ENCODE measurements around the gene CATSPER4.

Gene CATSPER4

DNA sequence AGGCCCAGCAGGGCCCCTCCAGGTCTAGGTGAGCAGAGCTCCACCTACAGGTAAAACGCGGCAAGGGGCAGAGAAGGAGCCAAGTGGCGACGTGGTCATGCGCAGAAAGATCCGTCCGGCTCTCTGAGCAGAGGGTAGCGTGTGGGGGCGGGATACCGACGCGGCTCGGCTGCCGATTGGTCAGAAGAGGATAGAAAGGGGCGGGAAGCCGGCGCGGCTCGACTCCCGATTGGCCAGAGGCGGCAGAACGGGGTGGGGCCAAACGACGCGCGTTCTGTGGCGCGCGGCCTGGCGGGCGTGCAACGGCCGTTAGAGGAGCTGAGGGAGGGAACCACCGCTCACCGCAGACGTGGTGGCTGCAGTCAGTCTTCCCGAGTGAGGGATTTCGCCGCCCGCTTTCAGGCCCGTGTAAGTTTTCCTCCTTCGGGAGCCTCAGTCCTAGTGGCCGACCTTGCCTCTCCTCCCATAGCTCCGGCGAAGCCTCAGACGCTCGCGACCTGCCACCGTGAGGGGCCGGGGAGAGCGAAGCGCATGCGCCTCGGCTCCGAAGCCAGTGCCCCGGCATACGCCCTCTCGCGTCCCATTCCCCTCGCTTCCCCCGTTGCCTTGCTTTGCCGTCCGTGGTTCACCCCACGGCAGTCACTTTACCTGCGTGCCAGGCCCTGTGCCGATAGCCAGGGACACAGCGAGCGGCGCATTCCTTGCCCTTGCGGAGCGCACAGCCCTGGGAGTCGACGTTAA, 43.7 kb downstream of the CATSPER4 start, which contains the start of gene CEP85:
CEP85 (plus strand) TSS at position 298 of the 741 bp plus-strand sequence. CDS start 5,584 bp downstream, outside the sequence.
- H3K4me3 ChIP-seq (ENCODE audit: low read length) = peak within 1 kb of the TSS; percentile 99
- no peaks in the 10 kb centered on the region for H3K27me3 ChIP-seq (ENCODE audit: insufficient read depth, low read length, poor library complexity)
- no peak within 1 kb of the TSS for H2BK120ac ChIP-seq (ENCODE audit: low read depth, low read length)
- peaks cover 10% of the 10 kb centered on the region for H3K79me1 ChIP-seq (ENCODE audit: low read length)
- peak within 1 kb of the TSS; percentile 99 for H3K23ac ChIP-seq (ENCODE audit: low read length)
- H2AK5ac ChIP-seq (ENCODE audit: low read length) = peak within 1 kb of the TSS; percentile 13
- peaks cover 30% of the 10 kb centered on the region for H3K79me2 ChIP-seq (ENCODE audit: control insufficient read depth, insufficient read depth, low read length)
- peak within 1 kb of the TSS; percentile 74 for H3K27ac ChIP-seq (ENCODE audit: low read depth, low read length)
- no peak within 1 kb of the TSS for H3K4ac ChIP-seq (ENCODE audit: low read depth, low read length)
- peak within 1 kb of the TSS; percentile 99 for H3K9ac ChIP-seq (ENCODE audit: low read length)
- peak; percentile 99 for DNase-seq
- peaks cover 3% of the 10 kb centered on the region for H3K4me1 ChIP-seq (ENCODE audit: control insufficient read depth, low read depth, low read length)
- peak within 1 kb of the TSS; percentile 63 for H3K18ac ChIP-seq (ENCODE audit: low read length)
- H2BK5ac ChIP-seq (ENCODE audit: low read length) = peak within 1 kb of the TSS; percentile 67
- no CpG with 5 or more reads among the region's 73 CpGs for WGBS (ENCODE audit: extremely low coverage, insufficient coverage, low lambda C conversion rate)
- H3K36me3 ChIP-seq (ENCODE audit: control insufficient read depth, insufficient read depth, low read length) = no peaks in the 10 kb centered on the region
- H4K8ac ChIP-seq (ENCODE audit: low read depth, low read length) = no peak within 1 kb of the TSS
- peak within 1 kb of the TSS; percentile 80 for H3K4me2 ChIP-seq (ENCODE audit: low read length)
- no peak within 1 kb of the TSS for H2BK15ac ChIP-seq (replicated peaks; ENCODE audit: low read depth)
- peak within 1 kb of the TSS; percentile 100 for H3K56ac ChIP-seq (ENCODE audit: low read length)
- H4K5ac ChIP-seq (ENCODE audit: low read length) = no peak within 1 kb of the TSS

DNA sequence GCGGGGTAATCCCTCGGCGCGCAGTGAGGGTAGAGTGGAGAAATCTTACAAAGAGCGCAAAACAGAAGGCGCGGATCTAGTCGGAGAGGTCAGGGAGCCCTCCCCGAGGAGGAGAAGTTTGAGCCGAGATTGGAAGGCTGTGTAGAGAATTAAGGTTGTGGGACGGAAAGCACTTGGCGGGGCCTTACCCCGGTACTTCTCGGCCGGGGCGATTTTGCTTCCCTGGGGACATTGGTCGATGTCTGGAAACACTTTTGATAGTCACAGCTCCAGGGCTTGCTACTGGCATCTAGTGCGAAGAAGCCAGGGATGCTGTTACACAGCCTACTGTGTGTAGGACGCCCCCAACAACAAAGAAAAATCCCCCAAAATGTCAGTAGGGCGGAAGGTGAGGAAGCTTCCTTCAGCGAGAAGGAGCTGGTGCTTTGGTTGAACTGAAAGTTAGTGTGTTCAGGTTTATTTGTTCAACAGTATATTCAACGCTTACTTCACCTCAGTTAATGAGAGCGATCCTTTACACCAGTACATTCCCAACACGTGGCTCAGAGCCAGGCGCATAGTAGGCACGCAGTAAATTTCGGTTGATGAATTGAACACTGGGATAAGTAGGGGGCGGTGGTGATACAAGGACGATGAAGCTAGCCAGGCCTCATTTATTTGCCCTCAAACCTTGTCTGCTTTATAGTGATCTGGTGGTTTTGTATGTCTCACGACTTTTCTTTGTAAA, 44.4 kb downstream of the CATSPER4 start:
- no peak overlapping the region for H2BK5ac ChIP-seq (ENCODE audit: low read length)
- no peak overlapping the region for H2BK15ac ChIP-seq (replicated peaks; ENCODE audit: low read depth)
- peak overlapping the region; percentile 99 for H3K23ac ChIP-seq (ENCODE audit: low read length)
- peak overlapping the region; percentile 100 for H3K56ac ChIP-seq (ENCODE audit: low read length)
- no peak overlapping the region for H2BK120ac ChIP-seq (ENCODE audit: low read depth, low read length)
- no peak overlapping the region for H3K18ac ChIP-seq (ENCODE audit: low read length)
- H3K9ac ChIP-seq (ENCODE audit: low read length) = peak overlapping the region; percentile 99
- no peaks in the 10 kb centered on the region for H3K27me3 ChIP-seq (ENCODE audit: insufficient read depth, low read length, poor library complexity)
- peak overlapping the region; percentile 2 for H3K27ac ChIP-seq (ENCODE audit: low read depth, low read length)
- peak; percentile 57 for DNase-seq
- H3K4me1 ChIP-seq (ENCODE audit: control insufficient read depth, low read depth, low read length) = peaks cover 3% of the 10 kb centered on the region
- peak overlapping the region; percentile 13 for H2AK5ac ChIP-seq (ENCODE audit: low read length)
- H4K8ac ChIP-seq (ENCODE audit: low read depth, low read length) = no peak overlapping the region
- H3K4me3 ChIP-seq (ENCODE audit: low read length) = peak overlapping the region; percentile 99
- no CpG with 5 or more reads among the region's 30 CpGs for WGBS (ENCODE audit: extremely low coverage, insufficient coverage, low lambda C conversion rate)
- peaks cover 10% of the 10 kb centered on the region for H3K79me1 ChIP-seq (ENCODE audit: low read length)
- peaks cover 32% of the 10 kb centered on the region for H3K79me2 ChIP-seq (ENCODE audit: control insufficient read depth, insufficient read depth, low read length)
- H3K4me2 ChIP-seq (ENCODE audit: low read length) = peak overlapping the region; percentile 80
- no peak overlapping the region for H3K4ac ChIP-seq (ENCODE audit: low read depth, low read length)
- H3K36me3 ChIP-seq (ENCODE audit: control insufficient read depth, insufficient read depth, low read length) = no peaks in the 10 kb centered on the region
- no peak overlapping the region for H4K5ac ChIP-seq (ENCODE audit: low read length)

DNA sequence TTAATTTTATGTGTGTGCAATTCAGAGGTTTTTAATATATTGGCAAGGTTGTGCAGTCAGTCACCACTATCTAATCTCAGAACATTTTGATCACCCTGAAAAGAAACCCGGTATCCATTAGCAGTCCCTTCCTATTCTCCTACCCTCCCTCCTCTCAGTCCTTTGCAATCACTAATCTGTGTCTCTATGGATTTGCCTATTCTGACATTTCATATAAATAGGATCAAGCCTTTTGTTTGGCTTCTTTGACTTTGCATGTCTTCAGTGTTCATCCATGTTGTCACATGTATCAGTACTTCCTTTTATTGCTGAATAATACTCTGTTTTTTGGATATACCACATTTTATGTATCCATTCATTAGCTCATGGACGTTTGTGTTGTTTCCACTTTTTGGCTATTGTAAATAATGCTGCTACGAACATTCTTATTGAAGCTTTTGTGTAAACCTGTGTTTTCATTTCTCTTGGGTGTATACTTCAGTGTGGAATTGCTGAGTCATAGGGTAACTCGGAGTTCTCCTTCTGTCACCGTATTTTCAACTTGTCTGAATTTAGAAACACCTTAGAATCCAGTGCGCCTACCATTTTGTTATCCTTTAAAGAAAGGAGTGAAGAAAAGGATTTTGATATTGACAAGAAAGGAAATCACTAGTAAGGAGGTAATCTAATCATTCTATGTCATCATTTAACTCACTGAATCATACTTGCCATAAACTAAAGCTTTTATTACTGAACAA, 47.0 kb downstream of the CATSPER4 start:
- WGBS (ENCODE audit: extremely low coverage, insufficient coverage, low lambda C conversion rate) = no CpG with 5 or more reads among the region's 6 CpGs
- no peak overlapping the region for H3K56ac ChIP-seq (ENCODE audit: low read length)
- no peak overlapping the region for H2BK5ac ChIP-seq (ENCODE audit: low read length)
- peaks cover 12% of the 10 kb centered on the region for H3K79me1 ChIP-seq (ENCODE audit: low read length)
- H3K36me3 ChIP-seq (ENCODE audit: control insufficient read depth, insufficient read depth, low read length) = no peaks in the 10 kb centered on the region
- no peak overlapping the region for H2AK5ac ChIP-seq (ENCODE audit: low read length)
- H3K27ac ChIP-seq (ENCODE audit: low read depth, low read length) = no peak overlapping the region
- no peak overlapping the region for H3K4me2 ChIP-seq (ENCODE audit: low read length)
- no peak overlapping the region for H2BK120ac ChIP-seq (ENCODE audit: low read depth, low read length)
- no peak overlapping the region for H3K9ac ChIP-seq (ENCODE audit: low read length)
- H3K27me3 ChIP-seq (ENCODE audit: insufficient read depth, low read length, poor library complexity) = no peaks in the 10 kb centered on the region
- no peak overlapping the region for H3K18ac ChIP-seq (ENCODE audit: low read length)
- H3K79me2 ChIP-seq (ENCODE audit: control insufficient read depth, insufficient read depth, low read length) = peaks cover 32% of the 10 kb centered on the region
- DNase-seq = no peak
- H2BK15ac ChIP-seq (replicated peaks; ENCODE audit: low read depth) = no peak overlapping the region
- H4K8ac ChIP-seq (ENCODE audit: low read depth, low read length) = no peak overlapping the region
- H3K4me3 ChIP-seq (ENCODE audit: low read length) = no peak overlapping the region
- no peak overlapping the region for H4K5ac ChIP-seq (ENCODE audit: low read length)
- H3K4me1 ChIP-seq (ENCODE audit: control insufficient read depth, low read depth, low read length) = peaks cover 3% of the 10 kb centered on the region
- no peak overlapping the region for H3K4ac ChIP-seq (ENCODE audit: low read depth, low read length)
- H3K23ac ChIP-seq (ENCODE audit: low read length) = no peak overlapping the region

DNA sequence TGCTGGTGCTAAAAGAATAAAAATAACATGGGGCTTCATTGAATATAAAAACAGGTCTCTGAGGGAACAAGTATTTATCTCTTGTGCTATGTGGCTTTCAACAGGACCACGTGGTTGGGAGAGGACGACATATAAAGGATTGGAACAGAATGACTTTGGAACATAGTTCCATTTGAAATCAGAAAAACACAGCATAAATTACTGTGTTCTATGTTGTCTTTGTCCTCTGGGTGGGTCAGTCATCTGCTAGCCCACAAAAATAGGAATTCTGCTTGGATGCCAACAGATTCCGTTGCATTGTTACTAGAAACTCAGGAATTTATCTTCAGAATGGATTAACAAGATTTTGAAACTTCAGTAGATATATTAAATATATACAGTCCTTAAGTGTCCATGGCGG, 49.5 kb downstream of the CATSPER4 start:
- no peak for DNase-seq
- H3K56ac ChIP-seq (ENCODE audit: low read length) = no peak overlapping the region
- no CpG with 5 or more reads among the region's 4 CpGs for WGBS (ENCODE audit: extremely low coverage, insufficient coverage, low lambda C conversion rate)
- H2BK120ac ChIP-seq (ENCODE audit: low read depth, low read length) = no peak overlapping the region
- no peak overlapping the region for H3K9ac ChIP-seq (ENCODE audit: low read length)
- no peak overlapping the region for H3K4ac ChIP-seq (ENCODE audit: low read depth, low read length)
- H3K18ac ChIP-seq (ENCODE audit: low read length) = no peak overlapping the region
- no peak overlapping the region for H2BK15ac ChIP-seq (replicated peaks; ENCODE audit: low read depth)
- no peak overlapping the region for H2BK5ac ChIP-seq (ENCODE audit: low read length)
- H3K36me3 ChIP-seq (ENCODE audit: control insufficient read depth, insufficient read depth, low read length) = no peaks in the 10 kb centered on the region
- H3K4me2 ChIP-seq (ENCODE audit: low read length) = no peak overlapping the region
- no peak overlapping the region for H4K5ac ChIP-seq (ENCODE audit: low read length)
- no peak overlapping the region for H4K8ac ChIP-seq (ENCODE audit: low read depth, low read length)
- H3K79me2 ChIP-seq (ENCODE audit: control insufficient read depth, insufficient read depth, low read length) = peaks cover 30% of the 10 kb centered on the region
- no peak overlapping the region for H2AK5ac ChIP-seq (ENCODE audit: low read length)
- no peaks in the 10 kb centered on the region for H3K27me3 ChIP-seq (ENCODE audit: insufficient read depth, low read length, poor library complexity)
- H3K23ac ChIP-seq (ENCODE audit: low read length) = no peak overlapping the region
- no peak overlapping the region for H3K27ac ChIP-seq (ENCODE audit: low read depth, low read length)
- peaks cover 10% of the 10 kb centered on the region for H3K79me1 ChIP-seq (ENCODE audit: low read length)
- no peak overlapping the region for H3K4me3 ChIP-seq (ENCODE audit: low read length)
- H3K4me1 ChIP-seq (ENCODE audit: control insufficient read depth, low read depth, low read length) = peaks cover 3% of the 10 kb centered on the region

All from mesendoderm (in vitro differentiated cells).